HG02571 (cell line): ENCODE results near the gene DACT2.
"Not testable (repeated sequence)": the region's sequence is repeated elsewhere in the genome, so short reads cannot be mapped to it uniquely, and the experiment has no call there.

Experiments used
- ATAC-seq: cut with Tn5 transposase; IDR thresholded peaks from one replicate; pipeline ENCODE4 v1.9.1; 2021; ENCODE audit warnings: mild to moderate bottlenecking, moderate library complexity; ENCODE audit not compliant: unreplicated experiment

DACT2 gene

DNA sequence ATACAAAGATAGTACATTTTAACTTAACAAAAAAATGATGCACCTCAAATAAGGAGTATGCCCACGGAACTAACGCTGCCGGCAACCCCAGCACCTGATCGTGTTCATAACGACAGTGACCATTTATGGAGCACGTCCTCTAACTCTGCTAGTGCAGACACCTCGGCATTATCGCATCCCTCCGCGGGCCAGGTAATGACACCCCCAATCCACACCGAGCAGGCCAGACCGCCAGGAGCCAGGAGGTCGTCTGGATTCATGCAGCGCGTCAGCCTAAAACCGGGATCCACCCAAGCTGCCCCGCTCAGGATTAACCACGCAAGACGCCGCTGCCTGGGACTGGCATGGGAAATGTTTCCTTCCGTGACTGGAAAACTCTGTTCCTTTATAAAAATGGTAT, 34.1 kb downstream of the DACT2 start:
- no peak for ATAC-seq

DNA sequence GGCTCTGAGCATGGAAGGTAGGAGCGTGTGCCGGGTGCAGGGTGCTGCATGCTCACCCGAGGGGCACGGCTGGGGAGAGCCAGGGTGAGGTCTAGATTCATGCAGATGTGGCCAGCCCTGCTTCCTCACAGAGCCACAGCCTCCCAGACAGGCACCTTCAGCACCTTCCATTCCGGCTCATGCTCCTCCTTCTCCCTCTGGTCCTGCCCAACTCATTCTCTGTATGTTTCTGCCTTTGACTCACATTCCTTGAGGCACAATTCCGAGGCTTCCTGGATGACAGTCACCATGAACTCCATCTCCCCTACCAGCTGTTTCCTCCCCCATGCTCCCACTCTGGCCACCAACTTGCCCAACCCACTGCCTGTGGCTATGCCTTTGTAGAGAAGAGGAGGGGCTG, 35.4 kb downstream of the DACT2 start:
- ATAC-seq = no peak

- ATAC-seq = no peak
Measured at GRCh38 chr6:168283686-168284025, 35.9 kb downstream of the DACT2 start.

GRCh38 chr6:168282985-168283685, 36.4 kb downstream of the DACT2 start:
- no peak for ATAC-seq

DNA sequence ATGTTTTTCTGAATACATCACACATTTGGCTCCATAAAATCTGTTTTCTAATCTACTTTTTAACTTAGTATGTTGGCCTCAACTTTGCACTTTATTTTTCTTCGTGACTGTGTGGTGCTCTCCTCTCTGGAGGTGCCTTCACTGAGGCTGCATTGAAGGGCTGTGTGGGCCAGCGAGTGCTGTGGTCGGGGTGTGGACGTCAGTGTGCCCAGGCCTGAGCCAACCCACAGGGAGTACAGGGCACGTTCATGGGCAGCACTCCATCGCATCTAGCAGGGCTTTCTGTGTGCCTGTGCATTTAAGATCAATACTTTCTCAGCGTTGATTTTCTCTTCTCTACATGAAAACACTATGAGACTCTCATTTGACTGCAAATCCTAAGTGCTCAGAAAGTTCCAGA, 37.8 kb downstream of the DACT2 start:
- ATAC-seq = no peak

DNA sequence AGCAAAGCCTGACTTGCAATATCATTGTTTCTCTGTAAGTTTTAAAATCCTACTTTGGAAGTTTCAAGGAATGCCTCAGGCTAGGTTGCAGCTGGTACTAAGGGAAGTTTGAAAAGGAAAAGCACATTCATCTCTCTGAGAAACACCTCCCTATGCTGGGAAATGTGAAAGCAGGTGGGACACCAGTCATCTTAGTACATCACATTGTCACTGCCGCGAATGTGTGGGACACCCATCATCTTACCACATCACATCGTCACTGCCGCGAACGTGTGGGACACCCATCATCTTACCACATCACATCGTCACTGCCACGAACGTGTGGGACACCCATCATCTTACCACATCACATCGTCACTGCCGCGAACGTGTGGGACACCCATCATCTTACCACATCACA, 38.3 kb downstream of the DACT2 start:
- not testable (repeated sequence) for ATAC-seq

DNA sequence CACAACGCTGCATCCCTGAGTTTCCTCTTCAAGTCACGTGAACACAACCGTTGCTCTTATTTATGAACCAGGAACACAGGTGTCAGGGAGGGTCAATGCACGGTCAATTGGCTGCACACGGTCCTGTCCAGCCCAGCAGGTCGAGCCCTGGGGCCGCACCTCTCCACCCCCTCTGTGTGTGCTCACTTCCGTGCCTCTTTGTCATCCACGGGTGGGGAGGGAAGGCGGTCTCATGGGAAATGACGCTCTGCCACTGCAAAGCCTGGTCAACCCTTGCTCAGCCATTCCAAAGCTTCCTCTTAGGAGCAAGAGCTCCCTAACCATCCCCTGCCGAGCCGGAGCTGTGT, 38.7 kb downstream of the DACT2 start:
- ATAC-seq = no peak

- no peak for ATAC-seq
Measured at GRCh38 chr6:168280020-168280898, 39.3 kb downstream of the DACT2 start.

DNA sequence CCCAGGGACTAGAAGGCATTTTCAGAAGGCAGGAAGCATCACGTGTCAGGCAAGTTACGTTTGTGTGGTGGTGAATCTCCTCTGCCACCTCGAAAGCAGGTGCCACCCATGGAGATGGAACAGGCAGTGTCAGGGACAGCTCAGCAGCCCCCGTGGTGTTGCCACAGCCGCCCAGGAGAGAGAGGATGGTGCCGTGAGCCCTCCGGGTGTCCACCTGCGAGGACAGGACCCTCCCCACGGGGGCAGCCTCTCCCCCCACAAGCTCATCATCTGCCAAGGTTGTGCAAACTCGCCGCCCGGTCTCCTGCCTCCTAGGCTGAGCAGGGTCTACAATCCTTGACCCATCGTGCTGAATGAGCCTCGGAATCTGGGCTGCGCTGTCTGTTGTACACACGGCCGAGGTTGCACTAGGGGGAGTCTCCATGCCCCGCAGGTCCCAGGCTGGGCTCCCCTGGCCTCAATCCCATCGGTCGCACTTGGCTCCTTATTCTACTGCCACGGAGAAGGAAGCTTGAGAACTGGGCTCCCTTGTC, 40.1 kb downstream of the DACT2 start:
- no peak for ATAC-seq

GRCh38 chr6:168278904-168279303, 40.7 kb downstream of the DACT2 start:
- no peak for ATAC-seq

GRCh38 chr6:168277274-168277669, 42.3 kb downstream of the DACT2 start:
- ATAC-seq = no peak

- no peak for ATAC-seq
Measured at GRCh38 chr6:168276576-168277273, 42.9 kb downstream of the DACT2 start.

- ATAC-seq = no peak
Measured at GRCh38 chr6:168275168-168275567, 44.4 kb downstream of the DACT2 start.

DNA sequence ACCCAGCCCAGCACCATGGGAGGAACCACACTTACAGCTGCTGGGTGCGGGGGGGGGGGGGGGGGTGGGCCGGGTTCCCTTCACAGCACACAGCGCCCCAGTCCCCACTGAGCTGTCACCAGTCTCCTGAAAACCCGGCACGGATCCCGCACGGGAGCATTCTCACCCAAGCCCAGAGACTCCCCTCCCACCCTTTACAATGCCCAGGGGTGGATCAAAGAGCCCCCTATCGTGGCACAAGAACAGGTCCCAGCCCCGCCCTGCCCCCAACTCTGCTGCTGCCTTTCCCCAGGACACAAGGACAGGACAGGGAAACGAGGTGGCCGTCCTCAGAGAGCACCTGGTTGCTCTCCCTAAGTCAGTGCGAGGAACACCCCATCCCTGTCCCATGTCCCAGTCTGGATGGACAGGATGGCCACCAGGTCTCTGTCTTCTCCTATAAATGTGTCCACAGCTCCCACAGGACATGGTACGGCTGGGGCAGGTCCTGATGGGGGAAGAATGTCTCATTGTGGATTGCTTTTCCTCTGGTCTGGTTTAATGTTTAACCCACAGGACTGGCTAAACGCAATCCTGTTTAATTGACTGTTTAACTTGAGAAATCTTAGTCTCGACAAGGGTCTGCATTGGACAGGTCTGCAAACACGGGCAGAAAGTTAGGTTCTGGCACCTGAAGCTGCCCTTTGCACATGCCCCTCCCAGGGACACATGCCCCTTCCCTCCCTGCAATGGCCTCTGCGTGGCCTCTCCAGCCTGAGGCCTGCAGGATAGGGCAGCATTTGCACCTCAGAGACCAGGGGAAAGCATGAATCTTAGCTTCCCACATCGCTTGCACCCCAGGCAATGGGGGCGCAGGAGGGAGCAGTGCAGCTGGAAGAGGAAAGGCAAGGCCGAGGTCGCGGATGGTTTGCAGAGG, 45.3 kb downstream of the DACT2 start:
- no peak for ATAC-seq

- no peak for ATAC-seq
Measured at GRCh38 chr6:168273441-168274036, 46.0 kb downstream of the DACT2 start.

DNA sequence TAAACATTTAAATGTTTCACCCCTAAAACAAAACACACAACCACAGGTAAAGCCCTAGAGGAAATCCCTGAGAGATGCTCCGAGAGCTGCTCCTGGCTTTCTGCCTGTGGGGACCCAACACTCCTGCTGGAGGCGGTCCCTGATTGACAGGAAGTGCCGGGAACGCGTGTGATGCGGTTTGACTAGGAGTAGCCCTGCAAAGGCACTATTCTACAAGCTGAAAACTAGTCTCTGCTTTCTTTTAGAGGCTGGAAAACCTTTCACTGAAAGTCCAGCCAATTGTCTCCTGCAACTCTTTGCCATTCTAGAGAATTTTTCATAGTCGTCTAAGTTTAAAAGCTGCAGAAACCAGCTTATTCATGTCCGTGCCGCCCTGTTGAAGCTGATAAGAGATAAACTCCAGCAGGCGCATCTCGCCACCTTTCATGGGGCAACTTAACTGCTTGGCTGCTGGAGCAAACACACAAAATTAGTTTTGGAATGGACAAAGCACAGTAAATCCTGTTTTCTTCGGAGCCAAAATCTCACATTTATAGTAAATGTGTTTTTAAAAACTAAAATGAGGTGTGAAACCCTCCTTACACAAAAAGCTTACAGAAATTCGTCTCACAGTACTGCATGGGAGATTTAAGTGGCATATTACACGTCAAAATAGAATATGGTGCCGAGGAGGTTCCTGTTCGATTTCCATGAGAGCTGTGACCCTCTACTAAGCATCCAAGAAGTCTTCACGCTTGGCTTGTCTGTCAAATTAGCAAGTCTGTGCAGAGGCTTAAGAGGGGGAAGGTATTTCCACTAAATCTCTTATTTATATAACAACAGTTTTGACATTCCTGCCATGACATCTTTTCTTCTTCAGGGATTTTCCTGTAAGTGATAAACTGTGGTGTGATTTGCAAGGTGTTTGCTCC, 46.9 kb downstream of the DACT2 start:
- ATAC-seq = no peak

DNA sequence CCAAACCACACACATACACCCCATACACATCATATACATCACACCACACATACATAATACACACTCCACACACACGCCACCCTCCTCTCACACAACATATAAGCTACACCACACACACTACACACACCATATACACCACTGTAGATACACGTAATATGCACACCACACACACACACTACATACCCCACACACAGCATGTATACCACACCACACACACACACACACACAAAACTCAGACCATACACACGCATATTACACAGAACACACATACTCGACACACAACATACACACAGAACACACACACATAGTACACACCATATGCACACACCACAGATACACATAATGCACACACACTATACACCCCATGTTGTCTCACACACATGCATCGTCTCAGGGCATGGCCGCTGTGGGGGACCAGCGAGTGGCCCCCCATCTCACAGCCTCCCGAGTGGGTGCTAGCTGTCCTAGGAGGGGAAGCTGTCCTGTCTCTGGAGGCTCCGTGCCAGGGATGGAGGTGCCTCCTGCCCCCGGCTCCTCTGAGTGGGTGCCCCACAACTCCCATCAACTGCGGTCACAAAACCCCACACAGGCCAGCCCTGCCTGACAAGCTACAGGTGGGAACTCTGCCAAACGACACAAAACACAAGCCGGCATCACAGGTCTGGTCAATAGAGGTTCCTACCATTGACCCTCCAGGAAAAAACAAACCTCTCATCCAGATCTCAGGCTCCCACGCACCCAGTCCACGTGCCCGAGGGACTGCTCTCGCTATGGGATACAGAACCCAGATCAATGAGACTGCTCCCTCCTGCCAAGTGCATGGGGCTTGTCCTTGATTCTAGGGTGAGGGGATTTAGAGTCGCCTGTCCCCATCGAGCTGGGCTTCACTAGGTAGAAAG, 49.1 kb downstream of the DACT2 start:
- no peak for ATAC-seq
